22Rv1 (cell line): ENCODE data around the gene AACS.

Experiments used
- ZFX ChIP-seq: fragments of 450-650 bp; IDR thresholded peaks from 2 replicates; pipeline ENCODE4 v1.6.1; 2017; ENCODE audit warnings: antibody characterized with exemption, borderline replicate concordance
- TF ChIP-seq, protein P1 (sequence below): fragments of 450-650 bp; IDR thresholded peaks from 2 replicates; pipeline ENCODE4 v1.5.1; 2017; ENCODE audit warnings: mild to moderate bottlenecking

DNA sequence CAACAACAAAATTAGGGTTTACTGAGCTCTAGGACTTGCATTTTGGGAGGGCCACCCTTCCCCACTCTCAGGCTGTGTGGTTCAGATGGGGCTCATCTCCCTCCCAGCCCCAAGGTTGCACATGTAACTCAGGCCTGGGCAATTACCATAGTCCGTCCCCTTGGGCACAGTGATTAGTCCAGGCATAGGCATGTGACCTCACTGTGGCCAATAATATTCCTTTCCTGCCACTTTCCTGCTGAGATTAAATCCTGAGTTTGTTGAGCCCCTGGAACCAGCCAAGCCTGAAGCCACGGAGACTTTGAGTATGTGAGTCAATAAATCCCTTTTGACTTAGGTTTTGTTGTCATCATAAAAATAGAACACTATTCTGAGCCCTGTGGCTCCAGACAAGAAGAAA lies 113.0 kb downstream of the AACS start:
- TF ChIP-seq, protein P1, sequence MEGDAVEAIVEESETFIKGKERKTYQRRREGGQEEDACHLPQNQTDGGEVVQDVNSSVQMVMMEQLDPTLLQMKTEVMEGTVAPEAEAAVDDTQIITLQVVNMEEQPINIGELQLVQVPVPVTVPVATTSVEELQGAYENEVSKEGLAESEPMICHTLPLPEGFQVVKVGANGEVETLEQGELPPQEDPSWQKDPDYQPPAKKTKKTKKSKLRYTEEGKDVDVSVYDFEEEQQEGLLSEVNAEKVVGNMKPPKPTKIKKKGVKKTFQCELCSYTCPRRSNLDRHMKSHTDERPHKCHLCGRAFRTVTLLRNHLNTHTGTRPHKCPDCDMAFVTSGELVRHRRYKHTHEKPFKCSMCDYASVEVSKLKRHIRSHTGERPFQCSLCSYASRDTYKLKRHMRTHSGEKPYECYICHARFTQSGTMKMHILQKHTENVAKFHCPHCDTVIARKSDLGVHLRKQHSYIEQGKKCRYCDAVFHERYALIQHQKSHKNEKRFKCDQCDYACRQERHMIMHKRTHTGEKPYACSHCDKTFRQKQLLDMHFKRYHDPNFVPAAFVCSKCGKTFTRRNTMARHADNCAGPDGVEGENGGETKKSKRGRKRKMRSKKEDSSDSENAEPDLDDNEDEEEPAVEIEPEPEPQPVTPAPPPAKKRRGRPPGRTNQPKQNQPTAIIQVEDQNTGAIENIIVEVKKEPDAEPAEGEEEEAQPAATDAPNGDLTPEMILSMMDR: no peak
- TF ChIP-seq ZFX: no peak
